Measurements from ENCODE around the gene APC.
"Not testable (repeated sequence)": the region's sequence is repeated elsewhere in the genome, so short reads cannot be mapped to it uniquely, and the experiment has no call there.

Gene APC

DNA sequence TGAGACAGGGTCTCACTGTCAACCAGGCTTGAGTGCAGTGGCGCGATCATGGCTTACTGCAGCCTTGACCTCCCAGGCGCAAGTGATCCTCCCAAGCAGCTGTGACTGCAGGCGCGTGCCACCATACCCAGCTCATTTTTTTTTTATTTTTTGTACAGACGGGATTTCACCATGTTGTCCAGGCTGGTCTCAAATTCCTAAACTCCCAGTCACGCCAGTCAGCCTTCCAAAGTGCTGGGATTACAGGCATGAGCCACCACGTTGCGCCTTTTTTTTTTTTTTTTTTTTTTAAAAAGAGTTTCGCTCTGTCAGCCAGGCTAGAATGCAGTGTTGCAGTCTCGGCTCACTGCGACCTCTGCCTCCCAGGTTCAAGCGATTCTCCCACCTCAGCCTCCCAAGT is 96.3 kb downstream of the APC start:
- no peak for FAIRE-seq

GRCh38 chr5:112844489-112844888 is 106.8 kb downstream of the APC start:
- FAIRE-seq = peak; percentile 53
- no peak for TF ChIP-seq POLR2AphosphoS5 (IDR thresholded peaks at IDR 0.05; ENCODE audit: low read depth, low read length)
- TF ChIP-seq POLR2A (IDR thresholded peaks at IDR 0.05; ENCODE audit: low read depth, low read length) = no peak
- TF ChIP-seq TAF1 (IDR thresholded peaks at IDR 0.05; ENCODE audit: borderline replicate concordance, low read depth, low read length) = no peak
- DNase-seq (ENCODE audit: insufficient read length) = no peak

More for the DNA sequence above, 96.3 kb downstream of the APC start:
- no peak for TF ChIP-seq TAF1 (IDR thresholded peaks at IDR 0.05; ENCODE audit: borderline replicate concordance, low read depth, low read length)
- no peak for TF ChIP-seq POLR2A (IDR thresholded peaks at IDR 0.05; ENCODE audit: low read depth, low read length)
- TF ChIP-seq POLR2AphosphoS5 (IDR thresholded peaks at IDR 0.05; ENCODE audit: low read depth, low read length) = no peak
- DNase-seq (ENCODE audit: insufficient read length) = no peak

DNA sequence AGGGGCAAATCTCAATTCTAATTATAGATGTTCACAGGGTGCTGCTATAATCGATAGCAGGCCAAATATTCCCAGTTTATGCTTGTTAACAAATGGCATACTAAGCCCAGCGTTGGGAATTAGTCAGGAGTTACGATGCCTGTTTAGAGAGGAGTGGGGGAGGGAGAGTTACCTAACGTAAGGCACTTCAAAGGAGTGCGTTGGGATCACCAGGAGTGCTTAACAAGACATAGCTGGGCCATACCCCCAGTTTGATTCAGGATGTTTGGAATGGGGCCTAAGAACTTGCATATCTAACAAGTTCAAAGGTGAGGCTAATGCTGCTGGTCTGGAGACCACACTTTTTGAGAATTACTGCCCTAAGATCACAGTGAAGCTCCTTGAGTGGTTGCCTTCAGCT is 108.9 kb downstream of the APC start:
- FAIRE-seq = no peak
- no peak for DNase-seq (ENCODE audit: insufficient read length)
- TF ChIP-seq TAF1 (IDR thresholded peaks at IDR 0.05; ENCODE audit: borderline replicate concordance, low read depth, low read length) = no peak
- TF ChIP-seq POLR2A (IDR thresholded peaks at IDR 0.05; ENCODE audit: low read depth, low read length) = no peak
- TF ChIP-seq POLR2AphosphoS5 (IDR thresholded peaks at IDR 0.05; ENCODE audit: low read depth, low read length) = no peak

DNA sequence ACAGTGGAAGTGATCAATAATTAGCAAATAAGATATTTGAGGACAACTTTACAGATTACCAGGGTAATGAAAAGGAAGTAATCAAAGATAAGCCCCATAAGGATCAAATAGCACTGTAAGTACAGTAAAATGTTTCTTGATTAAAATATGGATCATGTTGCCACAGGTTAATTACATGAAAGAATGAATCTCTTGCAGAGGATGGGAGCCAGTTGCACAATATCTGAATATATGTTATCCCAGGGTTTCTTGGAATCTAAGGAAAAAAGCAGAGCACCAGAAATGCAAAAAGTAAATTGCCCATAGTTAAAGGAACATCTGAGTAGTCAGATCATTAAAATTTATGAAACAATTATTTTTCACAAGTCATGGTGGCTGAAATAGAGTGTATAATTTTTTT is 109.6 kb downstream of the APC start:
- DNase-seq (ENCODE audit: insufficient read length) (no peak), FAIRE-seq (no peak)
- TF ChIP-seq TAF1 (IDR thresholded peaks at IDR 0.05; ENCODE audit: borderline replicate concordance, low read depth, low read length) = no peak
- TF ChIP-seq POLR2AphosphoS5 (IDR thresholded peaks at IDR 0.05; ENCODE audit: low read depth, low read length) = no peak
- TF ChIP-seq POLR2A (IDR thresholded peaks at IDR 0.05; ENCODE audit: low read depth, low read length) = no peak

DNA sequence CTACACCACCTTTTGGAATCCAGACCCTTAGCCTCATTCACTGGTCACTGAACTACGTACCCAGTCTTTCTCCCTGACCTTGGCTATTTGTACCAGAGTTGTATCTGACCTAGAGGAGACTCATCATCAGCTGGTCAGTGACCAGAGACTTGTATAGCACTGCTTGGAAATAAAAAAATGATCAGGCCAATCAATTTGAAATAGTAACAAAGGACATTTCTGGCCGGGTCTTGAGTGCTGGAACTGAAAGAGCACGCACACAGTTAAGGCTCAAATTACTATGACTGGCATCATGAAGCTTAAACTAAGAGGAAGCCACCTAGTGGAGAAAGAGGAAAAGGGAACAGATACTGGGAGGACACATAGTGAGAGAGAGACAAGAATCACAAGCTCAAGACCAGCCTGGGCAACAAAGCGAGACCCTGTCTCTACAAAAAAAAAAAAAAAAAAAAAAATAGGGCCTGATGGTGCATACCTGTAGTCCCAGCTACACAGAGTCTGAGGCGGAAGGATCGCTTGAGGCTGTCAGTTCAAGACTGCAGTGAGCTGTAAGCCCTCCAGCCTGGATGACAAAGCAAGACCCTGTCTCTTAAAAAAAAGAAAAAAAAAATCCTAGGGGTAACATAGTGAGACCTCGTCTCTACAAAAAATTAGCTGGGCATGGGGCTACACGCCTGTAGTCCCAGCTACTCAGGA is 110.6 kb downstream of the APC start:
- DNase-seq (ENCODE audit: insufficient read length) = no peak
- peak; percentile 93 for FAIRE-seq
- TF ChIP-seq POLR2A (IDR thresholded peaks at IDR 0.05; ENCODE audit: low read depth, low read length) (no peak), POLR2AphosphoS5 (IDR thresholded peaks at IDR 0.05; ENCODE audit: low read depth, low read length) (no peak), TAF1 (IDR thresholded peaks at IDR 0.05; ENCODE audit: borderline replicate concordance, low read depth, low read length) (no peak)

DNA sequence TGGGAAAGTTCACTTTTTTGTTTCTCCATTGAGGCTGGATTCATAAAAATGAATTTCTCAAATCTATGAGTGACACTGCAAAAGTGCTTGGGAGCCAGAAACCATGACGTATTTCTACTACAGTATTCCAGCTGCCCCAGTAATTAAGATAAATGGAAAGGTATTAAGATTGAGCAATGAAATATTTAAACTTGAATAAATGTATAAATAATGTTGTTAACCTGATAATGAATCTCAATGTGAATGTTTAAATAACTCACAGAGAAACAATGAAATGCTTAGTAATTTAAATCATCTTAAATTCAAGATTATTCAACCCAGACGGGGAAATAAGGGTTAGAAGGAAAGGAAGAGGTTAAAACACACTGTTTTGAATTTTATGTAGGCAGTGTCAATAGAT is 112.2 kb downstream of the APC start:
- DNase-seq (ENCODE audit: insufficient read length) (no peak), FAIRE-seq (no peak)
- TF ChIP-seq POLR2A (IDR thresholded peaks at IDR 0.05; ENCODE audit: low read depth, low read length) (no peak), POLR2AphosphoS5 (IDR thresholded peaks at IDR 0.05; ENCODE audit: low read depth, low read length) (no peak)

DNA sequence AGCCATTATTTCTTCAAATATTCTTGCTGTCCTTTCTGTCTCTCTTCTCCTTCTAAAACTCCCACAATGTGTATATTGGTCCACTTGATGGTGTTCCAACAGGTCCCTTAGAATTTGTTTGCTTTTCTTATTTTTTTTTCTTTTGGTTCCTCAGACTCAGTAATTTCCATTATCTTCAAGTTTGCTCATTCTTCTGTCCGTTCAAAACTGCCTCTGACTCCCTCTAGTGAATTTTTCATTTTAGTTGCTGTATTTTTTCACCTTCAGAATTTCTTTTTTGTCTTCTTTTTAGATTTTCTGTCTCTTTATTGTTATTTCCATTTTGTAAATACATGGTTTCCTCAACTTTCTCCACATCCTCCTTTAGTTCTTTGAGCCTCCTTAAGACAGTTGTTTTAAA is 117.0 kb downstream of the APC start:
- no peak for TF ChIP-seq POLR2AphosphoS5 (IDR thresholded peaks at IDR 0.05; ENCODE audit: low read depth, low read length)
- no peak for TF ChIP-seq POLR2A (IDR thresholded peaks at IDR 0.05; ENCODE audit: low read depth, low read length)
- no peak for TF ChIP-seq TAF1 (IDR thresholded peaks at IDR 0.05; ENCODE audit: borderline replicate concordance, low read depth, low read length)

GRCh38 chr5:112857866-112858265 is 120.2 kb downstream of the APC start:
- FAIRE-seq = no peak
- TF ChIP-seq POLR2AphosphoS5 (IDR thresholded peaks at IDR 0.05; ENCODE audit: low read depth, low read length) (no peak), POLR2A (IDR thresholded peaks at IDR 0.05; ENCODE audit: low read depth, low read length) (no peak), TAF1 (IDR thresholded peaks at IDR 0.05; ENCODE audit: borderline replicate concordance, low read depth, low read length) (no peak)

More for the DNA sequence above, 117.0 kb downstream of the APC start:
- FAIRE-seq (no peak), DNase-seq (ENCODE audit: insufficient read length) (no peak)

GRCh38 chr5:112860571-112860928 is 122.9 kb downstream of the APC start:
- not testable (repeated sequence) for DNase-seq (ENCODE audit: insufficient read length); FAIRE-seq

More at GRCh38 chr5:112857866-112858265, 120.2 kb downstream of the APC start:
- DNase-seq (ENCODE audit: insufficient read length) = no peak

GRCh38 chr5:112860929-112861637 is 123.4 kb downstream of the APC start, which contains the start of gene SRP19:
Gene SRP19 (plus strand): TSS chr5:112861287. CDS start chr5:112861377, 90 bp downstream.
- TF ChIP-seq POLR2A (IDR thresholded peaks at IDR 0.05; ENCODE audit: low read depth, low read length) = peak; percentile 81
- TF ChIP-seq POLR2AphosphoS5 (IDR thresholded peaks at IDR 0.05; ENCODE audit: low read depth, low read length) = peak; percentile 84
- peak; percentile 83 for TF ChIP-seq TAF1 (IDR thresholded peaks at IDR 0.05; ENCODE audit: borderline replicate concordance, low read depth, low read length)
- FAIRE-seq = peak; percentile 96

GRCh38 chr5:112861638-112861985 is 123.9 kb downstream of the APC start:
- DNase-seq (ENCODE audit: insufficient read length) (no peak), FAIRE-seq (no peak)
- TF ChIP-seq POLR2AphosphoS5 (IDR thresholded peaks at IDR 0.05; ENCODE audit: low read depth, low read length) (no peak), TAF1 (IDR thresholded peaks at IDR 0.05; ENCODE audit: borderline replicate concordance, low read depth, low read length) (no peak), POLR2A (IDR thresholded peaks at IDR 0.05; ENCODE audit: low read depth, low read length) (no peak)

More at GRCh38 chr5:112860929-112861637, 123.4 kb downstream of the APC start, which contains the start of gene SRP19:
- peak; percentile 87 for DNase-seq (ENCODE audit: insufficient read length)

DNA sequence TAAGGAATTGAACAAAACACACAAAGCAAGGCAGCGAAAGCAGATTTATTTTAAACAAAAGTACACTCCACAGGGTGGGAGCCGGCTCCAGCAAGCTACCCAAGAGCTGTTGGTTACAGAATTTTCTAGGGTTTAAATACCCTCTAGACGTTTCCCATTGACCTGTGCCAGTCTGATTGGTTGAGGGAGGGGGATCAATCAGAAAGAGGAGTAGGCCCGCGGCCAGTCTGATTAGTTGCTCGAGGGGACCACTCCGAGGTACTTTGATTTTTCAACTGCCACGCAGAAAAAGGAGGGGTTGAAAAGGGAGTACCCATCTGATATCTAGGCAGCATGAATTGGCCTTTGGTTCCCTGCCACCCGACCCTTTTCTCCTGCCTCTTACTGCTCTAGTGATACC is 124.4 kb downstream of the APC start:
- TF ChIP-seq POLR2A (IDR thresholded peaks at IDR 0.05; ENCODE audit: low read depth, low read length) (no peak), POLR2AphosphoS5 (IDR thresholded peaks at IDR 0.05; ENCODE audit: low read depth, low read length) (no peak), TAF1 (IDR thresholded peaks at IDR 0.05; ENCODE audit: borderline replicate concordance, low read depth, low read length) (no peak)
- no peak for DNase-seq (ENCODE audit: insufficient read length)
- no peak for FAIRE-seq
